GDM1 (cell line): Measurements from ENCODE around the gene RLN3.

ENCODE experiments used
- DNase-seq: peaks from one replicate; lab custom pipeline; 2025; lab: John Stamatoyannopoulos, UW

The RLN3 gene

GRCh38 chr19:14027856-14028450 is at the start of gene RLN3:
RLN3 (plus strand) TSS chr19:14028148; CDS start chr19:14028205, 57 bp downstream.
- no peak for DNase-seq

- DNase-seq = peak; percentile 88
These were observed 49.4 kb upstream of the RLN3 start for GRCh38 chr19:13978351-13979243.

GRCh38 chr19:13979244-13979615 is 48.7 kb upstream of the RLN3 start:
- DNase-seq = peak; percentile 49

GRCh38 chr19:13979686-13980085 is 48.3 kb upstream of the RLN3 start:
- DNase-seq = no peak

GRCh38 chr19:13980340-13980739 is 47.6 kb upstream of the RLN3 start:
- DNase-seq = no peak

GRCh38 chr19:13981021-13981420 is 46.9 kb upstream of the RLN3 start:
- no peak for DNase-seq

- no peak for DNase-seq
These were observed 46.5 kb upstream of the RLN3 start for GRCh38 chr19:13981467-13981866.

- no peak for DNase-seq
These were observed 45.9 kb upstream of the RLN3 start for GRCh38 chr19:13981988-13982501.

- no peak for DNase-seq
These were observed 45.2 kb upstream of the RLN3 start for GRCh38 chr19:13982773-13983172.

- DNase-seq = no peak
These were observed 44.6 kb upstream of the RLN3 start for GRCh38 chr19:13983213-13983889.

- no peak for DNase-seq
These were observed 43.8 kb upstream of the RLN3 start for GRCh38 chr19:13984186-13984585.

GRCh38 chr19:13984875-13985741 is 42.8 kb upstream of the RLN3 start:
- no peak for DNase-seq

GRCh38 chr19:13985771-13986347 is 42.1 kb upstream of the RLN3 start:
- no peak for DNase-seq

- DNase-seq = peak; percentile 98
These were observed 41.5 kb upstream of the RLN3 start for GRCh38 chr19:13986348-13986904.

- DNase-seq = peak; percentile 57
These were observed 40.7 kb upstream of the RLN3 start for GRCh38 chr19:13987101-13987890.

- DNase-seq = no peak
These were observed 38.5 kb upstream of the RLN3 start for GRCh38 chr19:13989487-13989886.

GRCh38 chr19:13990085-13990484 is 37.9 kb upstream of the RLN3 start:
- no peak for DNase-seq

- no peak for DNase-seq
These were observed 35.9 kb upstream of the RLN3 start for GRCh38 chr19:13992025-13992424.

- no peak for DNase-seq
These were observed 34.2 kb upstream of the RLN3 start for GRCh38 chr19:13993590-13994300.
